ENCODE measurements around the gene GPC3. TPM values are rescaled to one million over a fixed set of nuclear protein-coding genes. Genes with fewer than 3 reads are reported as not detected.

Gene GPC3
- total RNA-seq, 1 donor from 2014 or later: not detected

- no peak for DNase-seq (ENCODE audit: low read depth in 2 of 2)
Observed at GRCh38 chrX:133697656-133698055, 287.7 kb downstream of the GPC3 start.

GRCh38 chrX:133689997-133690599, 295.3 kb downstream of the GPC3 start:
- DNase-seq (ENCODE audit: low read depth in 2 of 2): no peak

- no peak for DNase-seq (ENCODE audit: low read depth in 2 of 2)
Observed at GRCh38 chrX:133685822-133686221, 299.6 kb downstream of the GPC3 start.

- no peak for DNase-seq (ENCODE audit: low read depth in 2 of 2)
Observed at GRCh38 chrX:133681897-133682296, 303.5 kb downstream of the GPC3 start.

GRCh38 chrX:133681421-133681820, 304.0 kb downstream of the GPC3 start:
- DNase-seq (ENCODE audit: low read depth in 2 of 2): no peak

GRCh38 chrX:133677123-133678063, 308.0 kb downstream of the GPC3 start:
- DNase-seq (ENCODE audit: low read depth in 2 of 2): no peak

GRCh38 chrX:133676344-133677122, 308.9 kb downstream of the GPC3 start:
- DNase-seq (ENCODE audit: low read depth in 2 of 2): no peak

GRCh38 chrX:133674726-133675470, 310.5 kb downstream of the GPC3 start:
- DNase-seq (ENCODE audit: low read depth in 2 of 2): no peak

- DNase-seq (ENCODE audit: low read depth in 2 of 2): peak; percentile 16 to 53
Observed at GRCh38 chrX:133670383-133670782, 315.0 kb downstream of the GPC3 start.

GRCh38 chrX:133669214-133669613, 316.2 kb downstream of the GPC3 start:
- DNase-seq (ENCODE audit: low read depth in 2 of 2): no peak

- no peak for DNase-seq (ENCODE audit: low read depth in 2 of 2)
Observed at GRCh38 chrX:133668225-133668931, 317.0 kb downstream of the GPC3 start.

GRCh38 chrX:133666256-133666655, 319.1 kb downstream of the GPC3 start:
- no peak for DNase-seq (ENCODE audit: low read depth in 2 of 2)

GRCh38 chrX:133661962-133662839, 323.2 kb downstream of the GPC3 start:
- no peak for DNase-seq (ENCODE audit: low read depth in 2 of 2)

GRCh38 chrX:133660281-133660680, 325.1 kb downstream of the GPC3 start:
- DNase-seq (ENCODE audit: low read depth in 2 of 2): no peak

GRCh38 chrX:133658293-133658911, 327.0 kb downstream of the GPC3 start:
- DNase-seq (ENCODE audit: low read depth in 2 of 2): no peak

GRCh38 chrX:133655275-133656265, 329.8 kb downstream of the GPC3 start:
- DNase-seq (ENCODE audit: low read depth in 2 of 2): no peak

GRCh38 chrX:133654811-133655210, 330.6 kb downstream of the GPC3 start:
- no peak for DNase-seq (ENCODE audit: low read depth in 2 of 2)

GRCh38 chrX:133653358-133653757, 332.0 kb downstream of the GPC3 start:
- DNase-seq (ENCODE audit: low read depth in 2 of 2): no peak

Measured in lung microvascular endothelial cell (primary cell).